NT2/D1 (cell line): Measurements from ENCODE around the gene OR9K2.

Source experiments
- YY1 ChIP-seq: IDR thresholded peaks from 2 replicates; pipeline ENCODE4 v1.6.1; 2011; ENCODE audit not compliant: insufficient read length, insufficient read depth
- ZNF274 ChIP-seq: IDR thresholded peaks from 2 replicates; pipeline ENCODE4 v1.6.1; 2011; ENCODE audit warnings: mild to moderate bottlenecking, low read depth, low read length

DNA sequence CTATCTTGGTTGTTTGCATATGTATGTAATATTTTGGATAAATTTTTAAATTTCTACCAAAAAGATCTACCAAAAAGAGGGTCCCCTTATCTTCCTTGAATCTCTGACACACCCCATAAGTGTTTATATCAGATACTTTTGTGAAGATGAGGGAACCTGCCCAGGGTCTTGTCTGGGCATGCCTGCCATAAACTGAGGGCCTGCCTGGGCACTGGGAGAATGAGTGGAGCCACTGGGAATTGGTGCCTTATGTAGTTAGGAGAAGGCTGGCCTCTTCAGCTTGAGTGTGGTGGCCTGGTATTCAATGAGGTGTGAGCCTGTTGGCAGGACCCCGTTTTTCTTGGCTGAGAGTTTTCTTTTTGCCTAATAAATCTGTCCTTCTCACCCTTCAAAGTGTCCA is 46.5 kb downstream of the OR9K2 start:
- no peak for TF ChIP-seq YY1
- TF ChIP-seq ZNF274: no peak
